ENCODE data around the gene RETNLB. TPM values are rescaled to one million over a fixed set of nuclear protein-coding genes. Genes with fewer than 3 reads are reported as not detected.

RETNLB gene
- total RNA-seq, 1 experiment from 2014 or later, result not detected

DNA sequence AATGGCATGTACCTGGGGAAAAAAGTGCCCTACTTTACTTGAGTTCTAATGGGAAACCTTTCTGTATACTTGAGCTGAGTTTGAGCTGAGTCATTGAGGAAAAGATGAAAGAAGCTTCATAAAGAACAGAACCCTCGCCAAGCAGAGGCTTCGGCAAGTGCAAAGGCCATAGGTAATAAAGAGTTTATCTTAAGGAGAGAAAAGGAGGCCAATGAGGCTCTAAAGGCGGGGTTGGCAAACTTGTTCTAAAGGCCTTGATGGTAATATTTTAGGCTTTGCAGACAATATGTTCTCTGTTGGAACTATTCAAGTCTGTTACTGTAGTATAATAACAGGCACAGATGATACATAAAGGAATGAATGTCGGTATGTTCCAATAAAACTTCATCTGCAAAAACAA is 47.8 kb upstream of the RETNLB start:
- no peak overlapping the region for H3K4me3 Mint-ChIP-seq
- DNase-seq (ENCODE audit: low spot score), result no peak
- CTCF ChIA-PET, result no interaction called here
- no peak for TF ChIP-seq KAT7 (CRISPR knock-in tag; IDR thresholded peaks at IDR 0.05; ENCODE audit: borderline replicate concordance)
- TF ChIP-seq, protein P1, sequence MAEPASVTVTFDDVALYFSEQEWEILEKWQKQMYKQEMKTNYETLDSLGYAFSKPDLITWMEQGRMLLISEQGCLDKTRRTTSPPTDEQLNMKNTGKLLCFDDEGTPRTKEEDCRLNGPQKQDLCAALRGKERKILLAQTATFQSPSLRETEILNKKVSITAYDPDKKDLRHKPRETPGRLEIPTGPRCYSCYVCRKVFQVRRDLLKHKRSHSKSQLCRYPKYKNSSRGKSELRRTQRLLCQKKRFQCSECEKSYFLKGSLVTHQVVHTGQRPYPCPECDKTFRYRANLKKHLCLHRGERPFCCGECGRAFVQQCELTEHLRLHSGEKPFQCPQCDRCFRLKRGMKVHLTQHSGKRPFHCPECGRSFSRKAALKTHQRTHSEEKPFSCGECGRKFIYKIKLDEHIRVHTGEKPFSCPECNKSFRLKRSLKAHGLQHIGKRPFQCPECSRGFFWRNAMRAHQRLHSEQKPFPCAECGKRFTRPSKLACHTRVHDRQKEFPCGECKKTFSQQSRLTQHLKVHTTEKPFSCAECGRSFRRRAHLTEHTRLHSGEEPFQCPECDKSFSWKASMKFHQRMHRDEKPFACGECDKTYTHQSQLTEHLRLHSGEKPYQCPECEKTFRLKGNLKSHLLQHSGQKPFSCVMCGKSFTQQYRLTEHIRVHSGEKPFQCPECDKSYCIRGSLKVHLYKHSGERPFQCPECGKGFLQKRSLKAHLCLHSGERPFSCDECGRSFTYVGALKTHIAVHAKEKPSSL (CRISPR knock-in tag; conservative IDR thresholded peaks at IDR 0.05), result no peak
- no peak for TF ChIP-seq TEAD1 (CRISPR knock-in tag; IDR thresholded peaks at IDR 0.05)
- no peak for TF ChIP-seq ZNF423 (CRISPR knock-in tag; IDR thresholded peaks at IDR 0.05)
- no peak for TF ChIP-seq ZNF671 (CRISPR knock-in tag; IDR thresholded peaks at IDR 0.05)
- TF ChIP-seq ZNF263 (CRISPR knock-in tag; IDR thresholded peaks at IDR 0.05; ENCODE audit: low read depth), result no peak
- TF ChIP-seq ZNF232 (CRISPR knock-in tag; IDR thresholded peaks at IDR 0.05), result no peak
- no peak for TF ChIP-seq JAZF1 (CRISPR knock-in tag; IDR thresholded peaks at IDR 0.05)
- TF ChIP-seq FOXK1 (CRISPR knock-in tag; IDR thresholded peaks at IDR 0.05), result no peak
- TF ChIP-seq, protein P2, sequence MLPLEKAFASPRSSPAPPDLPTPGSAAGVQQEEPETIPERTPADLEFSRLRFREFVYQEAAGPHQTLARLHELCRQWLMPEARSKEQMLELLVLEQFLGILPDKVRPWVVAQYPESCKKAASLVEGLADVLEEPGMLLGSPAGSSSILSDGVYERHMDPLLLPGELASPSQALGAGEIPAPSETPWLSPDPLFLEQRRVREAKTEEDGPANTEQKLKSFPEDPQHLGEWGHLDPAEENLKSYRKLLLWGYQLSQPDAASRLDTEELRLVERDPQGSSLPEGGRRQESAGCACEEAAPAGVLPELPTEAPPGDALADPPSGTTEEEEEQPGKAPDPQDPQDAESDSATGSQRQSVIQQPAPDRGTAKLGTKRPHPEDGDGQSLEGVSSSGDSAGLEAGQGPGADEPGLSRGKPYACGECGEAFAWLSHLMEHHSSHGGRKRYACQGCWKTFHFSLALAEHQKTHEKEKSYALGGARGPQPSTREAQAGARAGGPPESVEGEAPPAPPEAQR (CRISPR knock-in tag; IDR thresholded peaks at IDR 0.05), result no peak
- TF ChIP-seq, protein P3, sequence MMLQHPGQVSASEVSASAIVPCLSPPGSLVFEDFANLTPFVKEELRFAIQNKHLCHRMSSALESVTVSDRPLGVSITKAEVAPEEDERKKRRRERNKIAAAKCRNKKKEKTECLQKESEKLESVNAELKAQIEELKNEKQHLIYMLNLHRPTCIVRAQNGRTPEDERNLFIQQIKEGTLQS (CRISPR knock-in tag; conservative IDR thresholded peaks at IDR 0.05), result no peak
- TF ChIP-seq, protein P4, sequence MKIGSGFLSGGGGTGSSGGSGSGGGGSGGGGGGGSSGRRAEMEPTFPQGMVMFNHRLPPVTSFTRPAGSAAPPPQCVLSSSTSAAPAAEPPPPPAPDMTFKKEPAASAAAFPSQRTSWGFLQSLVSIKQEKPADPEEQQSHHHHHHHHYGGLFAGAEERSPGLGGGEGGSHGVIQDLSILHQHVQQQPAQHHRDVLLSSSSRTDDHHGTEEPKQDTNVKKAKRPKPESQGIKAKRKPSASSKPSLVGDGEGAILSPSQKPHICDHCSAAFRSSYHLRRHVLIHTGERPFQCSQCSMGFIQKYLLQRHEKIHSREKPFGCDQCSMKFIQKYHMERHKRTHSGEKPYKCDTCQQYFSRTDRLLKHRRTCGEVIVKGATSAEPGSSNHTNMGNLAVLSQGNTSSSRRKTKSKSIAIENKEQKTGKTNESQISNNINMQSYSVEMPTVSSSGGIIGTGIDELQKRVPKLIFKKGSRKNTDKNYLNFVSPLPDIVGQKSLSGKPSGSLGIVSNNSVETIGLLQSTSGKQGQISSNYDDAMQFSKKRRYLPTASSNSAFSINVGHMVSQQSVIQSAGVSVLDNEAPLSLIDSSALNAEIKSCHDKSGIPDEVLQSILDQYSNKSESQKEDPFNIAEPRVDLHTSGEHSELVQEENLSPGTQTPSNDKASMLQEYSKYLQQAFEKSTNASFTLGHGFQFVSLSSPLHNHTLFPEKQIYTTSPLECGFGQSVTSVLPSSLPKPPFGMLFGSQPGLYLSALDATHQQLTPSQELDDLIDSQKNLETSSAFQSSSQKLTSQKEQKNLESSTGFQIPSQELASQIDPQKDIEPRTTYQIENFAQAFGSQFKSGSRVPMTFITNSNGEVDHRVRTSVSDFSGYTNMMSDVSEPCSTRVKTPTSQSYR (CRISPR knock-in tag; IDR thresholded peaks at IDR 0.05), result no peak
- TF ChIP-seq, protein P5, sequence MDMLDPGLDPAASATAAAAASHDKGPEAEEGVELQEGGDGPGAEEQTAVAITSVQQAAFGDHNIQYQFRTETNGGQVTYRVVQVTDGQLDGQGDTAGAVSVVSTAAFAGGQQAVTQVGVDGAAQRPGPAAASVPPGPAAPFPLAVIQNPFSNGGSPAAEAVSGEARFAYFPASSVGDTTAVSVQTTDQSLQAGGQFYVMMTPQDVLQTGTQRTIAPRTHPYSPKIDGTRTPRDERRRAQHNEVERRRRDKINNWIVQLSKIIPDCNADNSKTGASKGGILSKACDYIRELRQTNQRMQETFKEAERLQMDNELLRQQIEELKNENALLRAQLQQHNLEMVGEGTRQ (CRISPR knock-in tag; IDR thresholded peaks at IDR 0.05), result no peak
- TF ChIP-seq, protein P6, sequence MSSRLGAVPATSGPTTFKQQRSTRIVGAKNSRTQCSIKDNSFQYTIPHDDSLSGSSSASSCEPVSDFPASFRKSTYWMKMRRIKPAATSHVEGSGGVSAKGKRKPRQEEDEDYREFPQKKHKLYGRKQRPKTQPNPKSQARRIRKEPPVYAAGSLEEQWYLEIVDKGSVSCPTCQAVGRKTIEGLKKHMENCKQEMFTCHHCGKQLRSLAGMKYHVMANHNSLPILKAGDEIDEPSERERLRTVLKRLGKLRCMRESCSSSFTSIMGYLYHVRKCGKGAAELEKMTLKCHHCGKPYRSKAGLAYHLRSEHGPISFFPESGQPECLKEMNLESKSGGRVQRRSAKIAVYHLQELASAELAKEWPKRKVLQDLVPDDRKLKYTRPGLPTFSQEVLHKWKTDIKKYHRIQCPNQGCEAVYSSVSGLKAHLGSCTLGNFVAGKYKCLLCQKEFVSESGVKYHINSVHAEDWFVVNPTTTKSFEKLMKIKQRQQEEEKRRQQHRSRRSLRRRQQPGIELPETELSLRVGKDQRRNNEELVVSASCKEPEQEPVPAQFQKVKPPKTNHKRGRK (CRISPR knock-in tag; IDR thresholded peaks at IDR 0.05; ENCODE audit: borderline replicate concordance), result no peak
- ATAC-seq, result no peak
- no peaks in the 10 kb centered on the region for H3K9me3 Mint-ChIP-seq
- no peaks in the 10 kb centered on the region for H3K4me1 Mint-ChIP-seq
- H3K27me3 Mint-ChIP-seq (ENCODE audit: low read depth), result no peaks in the 10 kb centered on the region
- no peak overlapping the region for H3K27ac Mint-ChIP-seq
- H3K36me3 Mint-ChIP-seq, result no peaks in the 10 kb centered on the region
- POLR2A ChIA-PET, result no interaction called here

DNA sequence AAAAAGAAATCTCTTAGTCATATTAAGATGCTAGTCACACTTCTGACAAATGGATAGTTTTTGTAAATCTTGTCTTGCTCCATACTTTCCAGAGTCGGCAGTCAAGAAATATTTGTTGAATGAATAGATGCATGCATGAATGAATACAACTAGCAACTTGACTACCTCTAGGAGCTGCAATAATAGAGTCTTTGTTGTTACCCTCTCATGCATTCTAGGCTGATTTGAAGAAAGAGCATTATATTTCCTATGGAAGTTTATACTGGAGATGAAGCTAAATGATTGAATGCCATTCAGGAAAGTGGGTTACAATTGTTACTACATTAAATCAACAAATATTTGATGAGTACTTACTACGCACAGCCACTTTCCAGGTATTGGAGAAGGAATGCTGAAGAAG is 47.2 kb upstream of the RETNLB start:
- Mint-ChIP-seq H3K27ac (no peak overlapping the region), H3K4me3 (no peak overlapping the region), H3K36me3 (no peaks in the 10 kb centered on the region), H3K9me3 (no peaks in the 10 kb centered on the region), H3K27me3 (ENCODE audit: low read depth) (no peaks in the 10 kb centered on the region), H3K4me1 (no peaks in the 10 kb centered on the region)
- ChIA-PET POLR2A (no interaction called here), CTCF (no interaction called here)
- DNase-seq (ENCODE audit: low spot score) (no peak), ATAC-seq (no peak)
- no peak for TF ChIP-seq ATF1 (CRISPR knock-in tag; IDR thresholded peaks at IDR 0.05)
- no peak for TF ChIP-seq HMGA2 (CRISPR knock-in tag; IDR thresholded peaks at IDR 0.05)
- TF ChIP-seq EMX1 (CRISPR knock-in tag; IDR thresholded peaks at IDR 0.05), result no peak
- no peak for TF ChIP-seq NFATC4 (CRISPR knock-in tag; IDR thresholded peaks at IDR 0.05)
- TF ChIP-seq, protein P5 (CRISPR knock-in tag; IDR thresholded peaks at IDR 0.05), result no peak
- no peak for TF ChIP-seq NR1H2 (CRISPR knock-in tag; IDR thresholded peaks at IDR 0.05)
- no peak for TF ChIP-seq CREM (CRISPR knock-in tag; IDR thresholded peaks at IDR 0.05)
- TF ChIP-seq SMAD4 (CRISPR knock-in tag; IDR thresholded peaks at IDR 0.05), result no peak
- TF ChIP-seq SP1 (CRISPR knock-in tag; conservative IDR thresholded peaks at IDR 0.05), result no peak
- TF ChIP-seq, protein P7, sequence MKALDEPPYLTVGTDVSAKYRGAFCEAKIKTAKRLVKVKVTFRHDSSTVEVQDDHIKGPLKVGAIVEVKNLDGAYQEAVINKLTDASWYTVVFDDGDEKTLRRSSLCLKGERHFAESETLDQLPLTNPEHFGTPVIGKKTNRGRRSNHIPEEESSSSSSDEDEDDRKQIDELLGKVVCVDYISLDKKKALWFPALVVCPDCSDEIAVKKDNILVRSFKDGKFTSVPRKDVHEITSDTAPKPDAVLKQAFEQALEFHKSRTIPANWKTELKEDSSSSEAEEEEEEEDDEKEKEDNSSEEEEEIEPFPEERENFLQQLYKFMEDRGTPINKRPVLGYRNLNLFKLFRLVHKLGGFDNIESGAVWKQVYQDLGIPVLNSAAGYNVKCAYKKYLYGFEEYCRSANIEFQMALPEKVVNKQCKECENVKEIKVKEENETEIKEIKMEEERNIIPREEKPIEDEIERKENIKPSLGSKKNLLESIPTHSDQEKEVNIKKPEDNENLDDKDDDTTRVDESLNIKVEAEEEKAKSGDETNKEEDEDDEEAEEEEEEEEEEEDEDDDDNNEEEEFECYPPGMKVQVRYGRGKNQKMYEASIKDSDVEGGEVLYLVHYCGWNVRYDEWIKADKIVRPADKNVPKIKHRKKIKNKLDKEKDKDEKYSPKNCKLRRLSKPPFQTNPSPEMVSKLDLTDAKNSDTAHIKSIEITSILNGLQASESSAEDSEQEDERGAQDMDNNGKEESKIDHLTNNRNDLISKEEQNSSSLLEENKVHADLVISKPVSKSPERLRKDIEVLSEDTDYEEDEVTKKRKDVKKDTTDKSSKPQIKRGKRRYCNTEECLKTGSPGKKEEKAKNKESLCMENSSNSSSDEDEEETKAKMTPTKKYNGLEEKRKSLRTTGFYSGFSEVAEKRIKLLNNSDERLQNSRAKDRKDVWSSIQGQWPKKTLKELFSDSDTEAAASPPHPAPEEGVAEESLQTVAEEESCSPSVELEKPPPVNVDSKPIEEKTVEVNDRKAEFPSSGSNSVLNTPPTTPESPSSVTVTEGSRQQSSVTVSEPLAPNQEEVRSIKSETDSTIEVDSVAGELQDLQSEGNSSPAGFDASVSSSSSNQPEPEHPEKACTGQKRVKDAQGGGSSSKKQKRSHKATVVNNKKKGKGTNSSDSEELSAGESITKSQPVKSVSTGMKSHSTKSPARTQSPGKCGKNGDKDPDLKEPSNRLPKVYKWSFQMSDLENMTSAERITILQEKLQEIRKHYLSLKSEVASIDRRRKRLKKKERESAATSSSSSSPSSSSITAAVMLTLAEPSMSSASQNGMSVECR (CRISPR knock-in tag; IDR thresholded peaks at IDR 0.05; ENCODE audit: borderline replicate concordance), result no peak
